CD14-positive monocyte (primary cell): ENCODE results near the gene CAST. TPM values are rescaled to one million over a fixed set of nuclear protein-coding genes. Genes with fewer than 3 reads are reported as not detected.

ENCODE experiments used
- DNase-seq, 3 donors: peaks; one replicate each; pipeline ENCODE4 v3.0.0-alpha.2; 2011 to 2022
- H2AFZ ChIP-seq: 2 replicates; pipeline ENCODE4 v1.6.0; 2012; ENCODE audit warnings: mild to moderate bottlenecking, low read depth, low read length, inconsistent platforms; ENCODE audit not compliant: insufficient read depth, poor library complexity, severe bottlenecking
- H3K27ac ChIP-seq, 2 donors: 1 replicate in 1 of 2; 2 replicates in 1 of 2; pipeline ENCODE4 v1.5.1; 2012 to 2013; ENCODE audit warnings: low read length in 2 of 2, control low read depth in 1 of 2, inconsistent platforms in 1 of 2, low read depth in 1 of 2, mild to moderate bottlenecking in 1 of 2
- H3K27me3 ChIP-seq, 2 donors: one replicate each; pipeline versions ENCODE4 v1.6.0 to v1.6.1; 2011 to 2013; ENCODE audit warnings: low read length in 2 of 2; ENCODE audit not compliant: control insufficient read depth in 2 of 2, insufficient read depth in 2 of 2
- H3K36me3 ChIP-seq, 2 donors: replicated peaks in 1 of 2; 1 replicate in 1 of 2; 2 replicates in 1 of 2; pipeline versions ENCODE4 v1.5.1 to v1.6.1; 2012 to 2013; ENCODE audit warnings: low read length in 2 of 2, control low read depth in 1 of 2, inconsistent platforms in 1 of 2, mild to moderate bottlenecking in 1 of 2; ENCODE audit not compliant: insufficient read depth in 2 of 2, control insufficient read depth in 1 of 2
- H3K4me1 ChIP-seq, 2 donors: 1 replicate in 1 of 2; 2 replicates in 1 of 2; pipeline versions ENCODE4 v1.5.1 to v1.6.1; 2012 to 2013; ENCODE audit warnings: low read length in 2 of 2, control low read depth in 1 of 2, inconsistent platforms in 1 of 2, mild to moderate bottlenecking in 1 of 2, moderate library complexity in 1 of 2; ENCODE audit not compliant: insufficient read depth in 2 of 2, control insufficient read depth in 1 of 2
- H3K4me2 ChIP-seq: replicated peaks from 2 replicates; pipeline ENCODE3; 2012; ENCODE audit warnings: low read length, moderate library complexity, mild to moderate bottlenecking; ENCODE audit not compliant: poor library complexity, severe bottlenecking; ENCODE audit errors: extremely low read depth
- H3K4me3 ChIP-seq, 3 experiments: fragments of 200-600 bp in 1 of 3; sonication (generic) in 1 of 3; replicated peaks in 1 of 3; 1 replicate in 2 of 3; 2 replicates in 1 of 3; pipeline ENCODE4 v1.5.1; 2011 to 2013; ENCODE audit warnings: low read length in 3 of 3, mild to moderate bottlenecking in 3 of 3, control low read depth in 2 of 3, low read depth in 2 of 3, inconsistent platforms in 1 of 3, moderate library complexity in 1 of 3
- H3K79me2 ChIP-seq: 2 replicates; pipeline ENCODE4 v1.6.0; 2012; ENCODE audit warnings: mild to moderate bottlenecking, control low read depth, inconsistent platforms, low read length, moderate library complexity; ENCODE audit not compliant: insufficient read depth
- H3K9ac ChIP-seq: 2 replicates; pipeline ENCODE4 v1.6.0; 2017; ENCODE audit warnings: low read length, mild to moderate bottlenecking; ENCODE audit not compliant: insufficient read depth, poor library complexity, severe bottlenecking
- H3K9me3 ChIP-seq, 2 donors: replicated peaks in 1 of 2; 1 replicate in 1 of 2; 2 replicates in 1 of 2; pipeline versions ENCODE4 v1.5.1 to v1.6.1; 2012 to 2013; ENCODE audit warnings: low read length in 2 of 2, control low read depth in 1 of 2; ENCODE audit not compliant: control insufficient read depth in 1 of 2, insufficient read depth in 1 of 2
- H4K20me1 ChIP-seq: 2 replicates; pipeline ENCODE4 v1.6.0; 2012; ENCODE audit warnings: mild to moderate bottlenecking, low read length, control low read depth, moderate library complexity; ENCODE audit not compliant: insufficient read depth
- H3K27ac Mint-ChIP-seq, 7 donors: one replicate each; pipeline ENCODE4 v1.8.0; 2020; ENCODE audit warnings: mild to moderate bottlenecking in 7 of 7, mixed read lengths in 7 of 7, moderate library complexity in 6 of 7, inconsistent platforms in 2 of 7
- H3K27me3 Mint-ChIP-seq, 3 donors: one replicate each; pipeline ENCODE4 v1.8.0; 2021 to 2022; ENCODE audit warnings: low read depth in 3 of 3, mild to moderate bottlenecking in 3 of 3, mixed read lengths in 3 of 3, moderate library complexity in 3 of 3, inconsistent platforms in 1 of 3
- H3K36me3 Mint-ChIP-seq, 2 donors: one replicate each; pipeline ENCODE4 v1.8.0; 2020; ENCODE audit warnings: mixed read lengths in 2 of 2, inconsistent platforms in 1 of 2, mild to moderate bottlenecking in 1 of 2
- H3K4me1 Mint-ChIP-seq: one replicate; pipeline ENCODE4 v1.8.0; 2020; ENCODE audit warnings: mild to moderate bottlenecking, mixed read lengths
- H3K4me3 Mint-ChIP-seq, 2 donors: one replicate each; pipeline ENCODE4 v1.8.0; 2020; ENCODE audit warnings: mild to moderate bottlenecking in 2 of 2, mixed read lengths in 2 of 2, moderate library complexity in 1 of 2
- H3K9me3 Mint-ChIP-seq, 7 donors: one replicate each; pipeline ENCODE4 v1.8.0; 2020 to 2022; ENCODE audit warnings: mixed read lengths in 7 of 7, mild to moderate bottlenecking in 6 of 7, moderate library complexity in 6 of 7, inconsistent platforms in 2 of 7
- CTCF ChIP-seq: fragments of 200-600 bp; IDR thresholded peaks from one replicate; pipeline ENCODE4 v1.8.0; 2022; ENCODE audit warnings: antibody characterized with exemption, mild to moderate bottlenecking
- WGBS: methylation state at CpG from one replicate; pipeline ENCODE4 v1.1.5; 2013; ENCODE audit warnings: missing lambda C conversion rate; ENCODE audit not compliant: insufficient coverage; 5-methylcytosine and 5-hydroxymethylcytosine counted together
- intact Hi-C, 2 donors: fragments of 100-400 bp; cut with micrococcal nuclease; formaldehyde crosslinking; loops; one replicate each; pipeline versions ENCODE4 v1.15.0 to v1.15.1; 2023
- polyA plus RNA-seq, 3 donors: library from polyadenylated mRNA; depleted of rRNA in 1 of 3; unstranded in 2 of 3; stranded (reverse) in 1 of 3; fragments of 300-500 nt in 2 of 3; fragments of >200 nt in 1 of 3; fragmentation: Illumina TruSeq in 2 of 3; gene quantifications; 1 replicate in 2 of 3; 2 replicates in 1 of 3; pipeline ENCODE4 v1.2.3, GENCODE V29; 2012 to 2021

The CAST gene
- polyA plus RNA-seq, 3 donors: 49.6 to 125 (median 76.8) TPM

GRCh38 chr5:96658272-96658671 lies 3.9 kb upstream of the CAST start:
- Histone ChIP-seq H3K27ac (no peak overlapping the region), H3K36me3 (no peaks in the 10 kb centered on the region), H4K20me1 (peaks cover 5% of the 10 kb centered on the region), H3K4me1 (peaks cover 63 to 89% of the 10 kb centered on the region in 2 donors), H3K79me2 (peaks cover 9% of the 10 kb centered on the region), H3K9me3 (no peaks in the 10 kb centered on the region), H3K4me2 (no peak overlapping the region), H2AFZ (no peak overlapping the region), H3K9ac (no peak overlapping the region), H3K4me3 (no peak overlapping the region), H3K27me3 (no peaks in the 10 kb centered on the region)
- H3K4me3 Mint-ChIP-seq: no peak overlapping the region
- no peak for DNase-seq
- peak overlapping the region; percentile 63 to 99 (median 98) for H3K27ac Mint-ChIP-seq
- peaks cover 0 to 4% of the 10 kb centered on the region in 2 donors for H3K36me3 Mint-ChIP-seq
- WGBS: 100% methylated on average over 1 of the region's 1 CpG
- peaks cover 0 to 3% (median 0%) of the 10 kb centered on the region in 7 donors for H3K9me3 Mint-ChIP-seq
- H3K4me1 Mint-ChIP-seq: peaks cover 74% of the 10 kb centered on the region
- H3K27me3 Mint-ChIP-seq: peaks cover 0 to 4% (median 0%) of the 10 kb centered on the region in 3 donors
- no peak for TF ChIP-seq CTCF
- intact Hi-C loops: no loop called here

GRCh38 chr5:96659170-96659569 lies 3.0 kb upstream of the CAST start:
- 100% methylated on average over 1 of the region's 4 CpGs for WGBS
- Histone ChIP-seq H3K36me3 (no peaks in the 10 kb centered on the region), H3K27me3 (no peaks in the 10 kb centered on the region), H3K4me2 (no peak overlapping the region), H2AFZ (no peak overlapping the region), H3K9me3 (no peaks in the 10 kb centered on the region), H3K4me1 (peaks cover 65 to 89% of the 10 kb centered on the region in 2 donors), H3K27ac (no peak overlapping the region), H3K4me3 (no peak overlapping the region), H3K9ac (no peak overlapping the region), H4K20me1 (peaks cover 14% of the 10 kb centered on the region), H3K79me2 (peaks cover 18% of the 10 kb centered on the region)
- TF ChIP-seq CTCF: no peak
- Mint-ChIP-seq H3K36me3 (peaks cover 0 to 4% of the 10 kb centered on the region in 2 donors), H3K9me3 (peaks cover 0 to 2% (median 0%) of the 10 kb centered on the region in 7 donors), H3K4me3 (no peak overlapping the region), H3K27ac (peak overlapping the region in 2 of 7 donors; percentile 45 to 68), H3K4me1 (peaks cover 74% of the 10 kb centered on the region), H3K27me3 (peaks cover 0 to under 1% (median 0%) of the 10 kb centered on the region in 3 donors)
- intact Hi-C loops: no loop called here
- no peak for DNase-seq
